ENCODE measurements around the gene MUCL3. TPM values are rescaled to one million over a fixed set of nuclear protein-coding genes. Genes with fewer than 3 reads are reported as not detected.
"Not testable (repeated sequence)": the region's sequence is repeated elsewhere in the genome, so short reads cannot be mapped to it uniquely, and the experiment has no call there.

MUCL3 gene
- total RNA-seq, 1 donor from 2014 or later: under 0.01 TPM

- DNase-seq (ENCODE audit: low read depth): no peak
- no peak overlapping the region for H3K4me3 ChIP-seq (ENCODE audit: low read depth, low read length)
- TF ChIP-seq, protein P1, sequence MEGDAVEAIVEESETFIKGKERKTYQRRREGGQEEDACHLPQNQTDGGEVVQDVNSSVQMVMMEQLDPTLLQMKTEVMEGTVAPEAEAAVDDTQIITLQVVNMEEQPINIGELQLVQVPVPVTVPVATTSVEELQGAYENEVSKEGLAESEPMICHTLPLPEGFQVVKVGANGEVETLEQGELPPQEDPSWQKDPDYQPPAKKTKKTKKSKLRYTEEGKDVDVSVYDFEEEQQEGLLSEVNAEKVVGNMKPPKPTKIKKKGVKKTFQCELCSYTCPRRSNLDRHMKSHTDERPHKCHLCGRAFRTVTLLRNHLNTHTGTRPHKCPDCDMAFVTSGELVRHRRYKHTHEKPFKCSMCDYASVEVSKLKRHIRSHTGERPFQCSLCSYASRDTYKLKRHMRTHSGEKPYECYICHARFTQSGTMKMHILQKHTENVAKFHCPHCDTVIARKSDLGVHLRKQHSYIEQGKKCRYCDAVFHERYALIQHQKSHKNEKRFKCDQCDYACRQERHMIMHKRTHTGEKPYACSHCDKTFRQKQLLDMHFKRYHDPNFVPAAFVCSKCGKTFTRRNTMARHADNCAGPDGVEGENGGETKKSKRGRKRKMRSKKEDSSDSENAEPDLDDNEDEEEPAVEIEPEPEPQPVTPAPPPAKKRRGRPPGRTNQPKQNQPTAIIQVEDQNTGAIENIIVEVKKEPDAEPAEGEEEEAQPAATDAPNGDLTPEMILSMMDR (conservative IDR thresholded peaks at IDR 0.05; ENCODE audit: low read depth, low read length): no peak
These were observed 23.3 kb downstream of the MUCL3 start for GRCh38 chr6:30964075-30964474.

GRCh38 chr6:30965140-30965601, 24.4 kb downstream of the MUCL3 start:
- TF ChIP-seq, protein P1 (conservative IDR thresholded peaks at IDR 0.05; ENCODE audit: low read depth, low read length): no peak
- no peak overlapping the region for H3K4me3 ChIP-seq (ENCODE audit: low read depth, low read length)
- DNase-seq (ENCODE audit: low read depth): no peak

DNA sequence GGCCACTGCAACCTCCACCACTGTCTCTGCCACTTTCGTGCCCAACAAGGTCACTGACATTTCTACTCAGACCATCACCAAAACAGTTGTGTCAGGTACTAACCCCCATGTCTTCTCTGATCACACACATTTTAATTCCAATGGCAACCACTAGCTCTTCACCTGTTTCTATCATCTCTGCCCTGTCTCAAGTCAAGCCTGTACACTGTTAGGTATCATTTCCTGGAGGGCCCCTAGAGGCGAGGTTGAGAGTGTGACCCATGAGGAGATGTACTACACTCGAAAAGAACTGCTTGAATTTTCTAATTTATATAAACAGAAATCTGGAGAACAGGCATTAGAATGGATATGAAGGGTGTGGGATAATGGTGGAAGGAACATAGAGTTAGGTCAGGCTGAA, 25.4 kb downstream of the MUCL3 start:
- DNase-seq (ENCODE audit: low read depth): no peak
- H3K4me3 ChIP-seq (ENCODE audit: low read depth, low read length): no peak overlapping the region

GRCh38 chr6:30969171-30969570, 28.4 kb downstream of the MUCL3 start:
- DNase-seq (ENCODE audit: low read depth); H3K4me3 ChIP-seq (ENCODE audit: low read depth, low read length): not testable (repeated sequence)

More for the DNA sequence above, 25.4 kb downstream of the MUCL3 start:
- TF ChIP-seq, protein P1 (conservative IDR thresholded peaks at IDR 0.05; ENCODE audit: low read depth, low read length): no peak

- DNase-seq (ENCODE audit: low read depth): no peak
- H3K4me3 ChIP-seq (ENCODE audit: low read depth, low read length): no peak overlapping the region
- TF ChIP-seq, protein P1 (conservative IDR thresholded peaks at IDR 0.05; ENCODE audit: low read depth, low read length): no peak
These were observed 30.2 kb downstream of the MUCL3 start for GRCh38 chr6:30970946-30971345.

DNA sequence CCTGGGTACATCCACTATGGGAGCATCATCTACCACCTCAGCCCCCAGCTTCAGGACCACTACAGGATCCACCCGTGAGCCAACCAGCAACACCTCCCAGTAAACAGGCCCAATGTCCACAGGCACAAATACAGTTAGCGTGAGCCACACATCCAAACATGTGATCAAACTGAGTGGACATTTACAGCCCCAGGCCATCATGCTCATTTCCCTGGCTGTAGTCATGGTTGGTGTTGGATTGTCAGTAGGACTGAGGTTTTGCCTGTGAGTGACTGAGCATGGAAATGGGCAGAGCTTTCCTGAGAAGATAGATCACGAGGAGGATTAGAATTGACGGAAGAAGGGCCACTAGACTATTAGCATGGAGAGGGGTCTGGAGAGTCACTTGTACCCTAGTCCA, 32.0 kb downstream of the MUCL3 start:
- no peak overlapping the region for H3K4me3 ChIP-seq (ENCODE audit: low read depth, low read length)
- TF ChIP-seq, protein P1 (conservative IDR thresholded peaks at IDR 0.05; ENCODE audit: low read depth, low read length): no peak
- no peak for DNase-seq (ENCODE audit: low read depth)

DNA sequence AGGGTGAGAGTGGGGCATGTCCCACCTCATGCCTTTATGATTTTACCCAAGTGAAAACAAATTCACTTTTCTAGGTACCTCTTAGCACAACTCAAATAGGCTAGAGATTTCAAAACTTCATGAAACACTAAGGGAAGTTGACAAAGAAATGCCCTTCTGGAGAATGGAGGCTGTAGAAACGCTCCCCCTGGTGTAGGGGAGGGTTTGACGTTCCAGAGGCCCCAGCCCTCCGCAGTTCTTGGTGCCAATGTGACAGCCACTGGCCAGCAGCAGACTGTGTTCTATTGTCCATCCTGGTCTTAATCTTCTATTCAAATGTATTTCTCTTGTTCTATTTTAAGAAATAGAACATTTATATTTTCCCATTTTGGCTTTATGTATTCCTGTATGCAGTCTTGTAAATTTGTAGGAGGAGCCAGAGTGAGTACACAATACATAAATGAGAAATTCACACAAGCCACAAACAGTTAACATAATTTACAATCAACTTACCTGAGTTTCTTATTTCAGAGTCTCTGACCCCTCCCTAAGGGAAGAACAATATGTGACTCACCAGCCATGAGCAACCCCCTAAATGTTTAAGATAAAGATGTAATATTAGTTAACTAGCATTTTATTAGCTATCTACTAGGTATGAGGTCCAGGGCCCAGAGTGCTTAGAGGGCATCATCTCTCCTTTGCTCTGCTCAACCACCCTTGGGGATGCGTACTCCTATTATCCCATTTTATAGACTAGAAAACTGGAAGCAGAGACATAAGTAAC, 33.9 kb downstream of the MUCL3 start:
- TF ChIP-seq, protein P1 (conservative IDR thresholded peaks at IDR 0.05; ENCODE audit: low read depth, low read length): no peak
- no peak for DNase-seq (ENCODE audit: low read depth)
- no peak overlapping the region for H3K4me3 ChIP-seq (ENCODE audit: low read depth, low read length)

Data from epithelial cell of proximal tubule (primary cell).